Keratinocyte (primary cell): ENCODE data around the gene RGS1.

ENCODE experiments used
- CTCF ChIP-seq, 3 experiments: IDR thresholded peaks in 1 of 3; conservative IDR thresholded peaks in 1 of 3; optimal IDR thresholded peaks in 1 of 3; 2 replicates in 2 of 3; 3 replicates in 1 of 3; pipeline versions ENCODE3 to v1.5.1; 2011; ENCODE audit warnings: low read length in 3 of 3, mild to moderate bottlenecking in 3 of 3, moderate library complexity in 2 of 3, control low read depth in 1 of 3, inconsistent platforms in 1 of 3; ENCODE audit not compliant: insufficient read depth in 2 of 3; ENCODE audit errors: extremely low read depth in 1 of 3
- EZH2 ChIP-seq: IDR thresholded peaks from one replicate; pipeline ENCODE4 v1.6.1; 2012; ENCODE audit warnings: inconsistent platforms, mild to moderate bottlenecking, low read length, moderate library complexity

GRCh38 chr1:192573499-192573898 is 2.1 kb upstream of the RGS1 start:
- TF ChIP-seq EZH2 (no peak), CTCF (optimal IDR thresholded peaks at IDR 0.05 in 1 of 3, IDR thresholded peaks at IDR 0.05 in 1 of 3, conservative IDR thresholded peaks at IDR 0.05 in 1 of 3; ENCODE audit: extremely low read depth in 1 of 3, insufficient read depth in 2 of 3, low read length in 3 of 3) (no peak)
